ENCODE results near the gene LUZP2.

The LUZP2 gene

DNA sequence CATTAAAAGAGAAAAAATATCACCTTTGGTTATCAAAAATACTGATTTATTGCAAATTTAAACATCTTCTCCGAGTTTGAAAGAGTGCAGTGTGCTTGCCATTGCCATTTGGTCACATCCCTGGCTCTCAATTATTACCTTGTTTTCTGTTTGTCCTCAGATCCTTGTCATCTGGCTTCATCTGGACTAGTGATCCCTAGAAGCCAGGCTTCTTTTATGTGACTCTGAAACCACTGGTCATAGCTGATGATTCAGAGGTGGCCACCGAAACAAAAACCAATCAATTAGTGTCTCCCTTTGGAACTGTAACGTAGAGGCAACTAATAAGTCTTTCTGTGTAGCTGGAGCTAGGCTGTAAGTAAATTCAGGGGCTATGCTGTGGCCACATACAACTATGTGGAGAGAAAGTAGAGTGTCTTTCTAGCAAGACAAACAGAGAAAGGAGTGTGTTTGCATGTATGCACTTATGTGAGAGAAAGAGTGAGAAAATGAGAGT, 237.9 kb downstream of the LUZP2 start:
- DNase-seq = no peak

DNA sequence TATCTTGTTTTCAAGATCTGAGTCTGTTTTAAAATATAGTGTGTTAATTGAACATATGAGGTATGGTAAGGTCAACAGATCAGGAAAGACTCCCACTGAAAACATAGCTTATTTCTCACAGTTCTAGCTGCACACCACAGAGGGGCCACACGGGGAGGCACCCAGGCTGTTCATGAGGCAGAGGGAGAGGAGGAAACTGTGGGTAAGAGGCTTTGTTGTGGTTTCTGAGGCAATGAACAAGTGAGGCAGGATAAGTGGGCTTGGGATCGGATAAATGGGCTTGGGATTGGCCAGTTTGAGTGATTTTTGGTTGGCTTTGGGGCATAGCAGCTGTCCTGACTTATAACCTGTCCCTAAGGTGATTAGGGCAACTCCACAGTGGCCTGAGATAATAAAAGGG, 242.1 kb downstream of the LUZP2 start:
- DNase-seq = no peak

DNA sequence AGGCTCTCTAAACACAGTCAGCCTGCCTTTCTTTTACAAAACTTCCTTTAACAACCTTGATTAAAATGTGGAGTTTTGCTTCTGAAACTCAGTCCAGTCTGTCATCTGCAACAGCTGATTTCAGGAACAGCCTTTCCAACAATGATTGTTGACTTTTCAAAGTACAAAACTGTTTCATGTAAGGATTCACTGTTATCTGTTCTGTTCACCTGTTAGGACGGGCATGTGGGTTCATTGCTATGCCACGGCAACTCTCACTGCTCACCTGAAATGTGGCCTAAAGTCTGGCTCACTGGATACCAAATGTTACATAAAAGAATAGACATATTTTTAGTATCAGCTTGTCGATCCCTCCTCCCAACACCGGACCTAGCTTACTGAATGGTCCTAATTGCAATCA, 242.8 kb downstream of the LUZP2 start:
- no peak for DNase-seq

- no peak for DNase-seq
These were observed 250.7 kb downstream of the LUZP2 start for GRCh38 chr11:24747275-24748251.

DNA sequence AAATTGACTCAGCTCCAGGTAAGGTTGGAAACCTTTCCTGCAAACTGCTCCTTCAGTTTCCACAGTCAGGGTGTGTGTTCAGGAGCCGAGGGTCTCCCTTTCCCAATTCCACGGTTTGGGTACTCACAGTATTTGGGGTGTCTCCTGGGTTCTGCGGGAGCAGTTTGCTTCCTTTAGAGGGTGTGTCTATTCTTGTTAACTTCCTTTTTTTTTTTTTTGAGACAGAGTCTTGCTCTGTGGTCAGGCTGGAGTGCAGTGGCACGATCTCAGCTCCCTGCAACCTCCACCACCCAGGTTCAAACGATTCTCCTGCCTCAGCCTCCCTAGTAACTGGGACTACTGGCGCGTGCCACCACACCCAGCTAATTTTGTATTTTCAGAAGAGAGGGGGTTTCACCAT, 251.4 kb downstream of the LUZP2 start:
- DNase-seq = no peak

- DNase-seq = no peak
These were observed 257.6 kb downstream of the LUZP2 start for GRCh38 chr11:24754406-24754805.

DNA sequence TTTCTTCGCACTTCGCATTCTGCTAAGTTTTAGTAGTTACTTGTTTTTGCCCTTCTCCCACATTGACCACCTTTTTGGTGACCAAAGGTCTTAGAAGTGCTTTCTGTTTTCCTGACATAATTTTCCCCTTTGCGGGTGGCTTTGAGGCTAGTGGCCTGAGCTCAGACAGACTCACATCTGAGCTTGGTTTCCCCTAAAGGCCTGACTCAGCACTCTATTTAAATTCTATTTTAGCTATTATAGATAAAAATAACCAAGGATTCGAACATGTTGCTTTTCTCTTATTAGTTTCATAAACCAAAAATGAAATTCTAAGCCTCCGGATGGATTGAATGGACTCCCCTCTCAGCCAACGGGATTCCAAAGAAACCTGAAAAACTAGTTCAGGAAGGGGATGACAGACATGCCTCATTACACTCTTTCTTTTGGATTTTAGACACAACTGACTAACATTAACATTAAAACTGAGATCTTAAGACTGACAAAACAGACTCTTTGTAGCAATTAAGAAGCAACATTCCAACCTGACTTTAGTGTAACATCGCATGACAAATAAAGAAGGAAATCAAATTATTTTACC, 258.5 kb downstream of the LUZP2 start:
- no peak for DNase-seq

- DNase-seq = no peak
These were observed 262.9 kb downstream of the LUZP2 start for GRCh38 chr11:24759742-24760141.

DNA sequence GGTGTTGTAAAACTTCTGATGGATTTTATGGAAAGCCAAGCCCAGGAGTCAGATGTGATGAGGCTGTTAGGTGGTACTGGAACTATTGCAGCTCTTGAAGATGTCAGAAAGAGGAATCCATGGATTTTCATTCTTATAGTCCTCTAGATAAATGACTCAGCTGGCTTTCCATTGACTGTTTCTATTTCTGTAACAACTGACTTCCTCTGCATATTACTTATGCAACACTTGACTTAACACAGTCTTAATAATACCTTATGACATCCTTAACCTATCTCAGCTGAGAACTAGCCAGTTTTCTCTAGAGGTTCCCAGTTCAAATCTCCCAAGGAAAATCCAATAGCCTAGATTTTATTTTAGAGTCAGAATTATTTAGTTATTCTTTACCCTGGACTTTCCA, 263.8 kb downstream of the LUZP2 start:
- DNase-seq = no peak

GRCh38 chr11:24762076-24762475, 265.2 kb downstream of the LUZP2 start:
- no peak for DNase-seq

GRCh38 chr11:24767411-24767810, 270.6 kb downstream of the LUZP2 start:
- DNase-seq = no peak

- DNase-seq = no peak
These were observed 276.5 kb downstream of the LUZP2 start for GRCh38 chr11:24773322-24773721.

DNA sequence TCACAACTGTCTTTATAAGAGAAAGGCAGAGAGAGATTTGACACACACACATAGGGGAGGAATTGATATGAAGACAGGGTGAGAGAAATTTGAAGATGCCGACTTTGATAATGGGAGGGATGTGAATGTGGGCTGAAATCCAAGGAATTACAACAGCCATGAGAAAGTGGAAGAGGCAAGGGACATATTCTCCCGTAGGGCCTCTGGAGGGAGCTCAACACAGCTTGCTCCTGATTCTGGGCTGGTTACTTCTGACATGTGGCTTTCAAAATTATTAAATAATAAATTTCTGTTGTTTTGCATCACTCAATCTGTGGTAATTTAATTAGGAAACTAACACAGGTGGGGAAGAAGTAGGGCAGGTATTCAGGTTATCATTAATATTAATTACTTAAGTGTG, 282.9 kb downstream of the LUZP2 start:
- DNase-seq = no peak

DNA sequence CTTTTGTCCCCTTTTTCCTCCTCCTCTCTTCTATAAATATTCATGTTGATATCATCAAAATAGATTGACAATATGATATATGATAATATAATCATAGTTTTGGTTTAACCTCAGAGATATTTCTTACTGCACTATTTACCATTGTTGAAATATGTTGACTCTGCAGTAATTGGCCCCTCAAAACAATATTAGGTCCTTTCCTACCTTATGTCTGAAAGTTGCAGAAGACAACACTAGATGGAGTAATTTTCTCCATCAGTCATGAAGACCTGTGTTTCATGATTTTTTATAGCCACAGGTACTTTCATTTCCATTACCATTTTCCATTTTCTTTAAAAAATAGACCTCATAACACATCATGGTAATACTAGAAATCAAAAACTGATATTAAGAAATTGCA, 284.4 kb downstream of the LUZP2 start:
- DNase-seq = no peak

DNA sequence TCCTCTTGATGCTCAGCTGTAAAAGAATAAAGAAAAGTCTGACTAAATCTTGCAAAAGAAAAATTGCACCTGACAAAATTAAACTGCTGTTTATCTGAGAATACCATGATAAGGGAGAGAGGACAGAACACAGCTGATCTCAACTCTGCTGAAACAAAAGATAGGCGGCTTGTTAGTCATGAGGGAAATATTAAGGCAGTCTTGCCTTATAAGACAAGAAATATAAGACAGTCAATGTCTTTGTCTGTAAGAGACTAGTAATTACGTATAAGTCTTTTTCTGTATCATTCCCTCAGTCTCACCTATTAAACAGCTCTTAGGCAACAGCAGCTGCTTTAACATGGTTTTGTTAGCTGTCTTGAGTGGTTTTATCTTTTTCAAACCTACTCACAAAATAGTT, 296.6 kb downstream of the LUZP2 start:
- DNase-seq = no peak

DNA sequence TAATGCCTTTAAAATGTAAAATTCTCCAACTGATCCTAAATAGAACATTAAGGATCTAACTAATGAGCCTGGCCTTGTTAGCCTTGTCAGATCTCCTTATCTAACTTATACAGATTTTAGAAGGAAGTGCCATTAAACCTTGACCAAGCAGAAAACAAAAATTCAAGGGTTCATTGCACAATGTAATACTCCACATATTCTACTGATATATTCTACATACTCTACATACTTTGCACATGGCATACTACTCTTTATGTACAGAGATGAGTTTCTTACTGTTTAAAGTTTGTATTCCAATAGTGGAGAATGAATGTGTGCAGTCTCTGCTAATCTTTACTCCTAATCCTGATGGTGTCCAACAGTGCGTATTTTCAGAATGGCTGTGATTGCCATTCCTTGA, 297.2 kb downstream of the LUZP2 start:
- no peak for DNase-seq

DNA sequence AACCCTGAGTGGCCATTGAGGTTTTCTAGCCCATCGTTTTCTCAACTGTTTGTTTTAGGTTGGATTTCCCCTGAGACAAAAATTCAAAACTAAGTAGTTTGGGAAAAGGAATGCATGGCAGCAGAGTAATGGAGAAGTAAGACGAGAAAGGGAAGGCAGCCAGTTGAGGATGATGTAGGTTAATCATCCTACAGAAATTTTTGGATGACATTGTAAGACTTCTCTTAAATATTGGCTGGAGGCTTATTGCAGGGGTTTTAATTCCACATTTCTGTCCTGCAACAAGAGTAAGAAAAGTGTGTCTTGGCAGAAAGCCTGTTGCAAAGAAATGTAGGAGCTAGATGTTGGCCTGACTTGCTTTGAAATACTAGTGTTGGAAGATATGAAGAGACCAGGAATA, 308.8 kb downstream of the LUZP2 start:
- no peak for DNase-seq

- DNase-seq = no peak
These were observed 311.3 kb downstream of the LUZP2 start for GRCh38 chr11:24808173-24808572.

DNA sequence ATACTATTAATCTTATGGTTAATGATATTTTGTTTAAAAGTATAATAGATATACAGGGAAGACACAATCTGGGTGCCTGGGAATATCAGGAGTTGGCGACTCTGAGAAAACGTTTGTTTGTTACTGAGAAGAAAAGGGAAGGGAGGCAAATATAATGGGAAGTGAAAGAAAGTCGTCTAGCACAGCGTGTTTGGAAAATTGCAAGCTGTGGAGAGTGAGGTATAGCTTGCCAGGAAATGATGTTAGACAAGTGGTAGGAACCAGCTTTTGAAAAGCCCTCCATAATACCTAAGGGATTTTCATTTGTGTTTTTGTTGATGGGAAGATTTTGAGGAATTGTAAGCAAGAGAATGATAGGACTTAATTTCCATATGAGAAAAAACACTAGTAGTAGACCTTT, 322.2 kb downstream of the LUZP2 start:
- no peak for DNase-seq

GRCh38 chr11:24819863-24820434, 323.1 kb downstream of the LUZP2 start:
- no peak for DNase-seq

GRCh38 chr11:24820541-24820940, 323.7 kb downstream of the LUZP2 start:
- no peak for DNase-seq

DNA sequence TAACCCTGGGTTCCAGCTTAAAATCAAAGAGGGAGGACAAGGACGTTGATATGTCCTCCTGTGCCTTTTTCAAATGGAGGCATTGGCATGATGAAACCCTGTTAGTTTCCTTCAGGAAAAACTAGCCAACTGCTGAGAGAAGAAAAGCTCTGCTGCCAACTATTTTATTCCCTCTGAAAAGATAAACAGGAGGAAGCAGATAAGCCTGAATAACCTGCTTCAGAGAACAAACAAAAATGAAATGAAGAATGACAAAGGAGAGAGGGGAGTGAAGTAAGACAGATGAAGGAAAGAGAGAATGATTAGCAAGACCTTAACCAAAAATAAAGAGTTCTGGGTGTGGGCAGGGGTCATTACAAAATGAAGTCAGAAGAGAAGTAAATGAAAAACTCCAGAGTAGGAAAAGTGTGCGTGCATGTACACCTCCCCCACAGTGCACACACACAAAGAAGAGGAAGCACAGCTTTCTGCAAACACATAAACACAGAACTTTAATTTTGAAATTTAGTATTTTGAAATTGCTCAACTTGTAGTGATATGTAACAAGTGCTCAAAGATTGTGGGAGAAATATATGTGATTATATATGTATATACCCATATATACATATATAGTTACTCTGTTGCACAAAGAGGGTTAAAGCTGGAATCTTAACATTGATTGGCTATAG, 332.2 kb downstream of the LUZP2 start:
- DNase-seq = no peak

DNA sequence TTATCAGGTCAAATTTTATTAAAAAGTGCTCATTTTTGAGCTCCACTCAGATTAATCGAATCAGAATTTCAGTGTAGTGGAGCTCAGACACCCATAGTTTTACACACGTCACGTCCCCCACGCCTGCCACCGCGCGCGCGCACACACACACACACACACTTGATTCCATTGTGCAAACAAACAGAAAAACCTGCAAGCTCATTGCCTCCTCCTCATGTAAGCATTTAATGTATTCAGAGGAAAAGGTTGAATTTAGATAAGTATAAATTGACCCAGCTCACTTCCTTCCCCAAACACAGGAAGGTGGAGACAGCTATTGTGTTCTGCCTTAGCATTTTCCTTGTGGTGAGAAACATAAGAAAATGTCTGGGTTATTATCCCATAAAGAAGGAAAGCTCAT, 336.7 kb downstream of the LUZP2 start:
- no peak for DNase-seq

Measured in activated naive CD4-positive, alpha-beta T cell treated with anti-CD3 and anti-CD28 coated beads, Interleukin-2, amount 50 U/mL, for 16 hours (primary cell).